Mammary epithelial cell (primary cell): ENCODE measurements around the gene ALDH3B2.
"Not testable (repeated sequence)": the region's sequence is repeated elsewhere in the genome, so short reads cannot be mapped to it uniquely, and the experiment has no call there.

Source experiments
- EZH2 ChIP-seq: IDR thresholded peaks from 2 replicates; pipeline ENCODE4 v1.6.1; 2012; ENCODE audit warnings: low read length, inconsistent platforms, borderline replicate concordance
- TF ChIP-seq, protein P1 (sequence below), 2 donors: IDR thresholded peaks in 1 of 2; conservative IDR thresholded peaks in 1 of 2; 2 replicates each; pipeline ENCODE4 v1.5.1; 2011 to 2012; ENCODE audit warnings: inconsistent platforms in 2 of 2, low read length in 2 of 2, mild to moderate bottlenecking in 2 of 2, control low read depth in 1 of 2, low read depth in 1 of 2; ENCODE audit not compliant: insufficient read depth in 1 of 2; ENCODE audit errors: extremely low read depth in 1 of 2

DNA sequence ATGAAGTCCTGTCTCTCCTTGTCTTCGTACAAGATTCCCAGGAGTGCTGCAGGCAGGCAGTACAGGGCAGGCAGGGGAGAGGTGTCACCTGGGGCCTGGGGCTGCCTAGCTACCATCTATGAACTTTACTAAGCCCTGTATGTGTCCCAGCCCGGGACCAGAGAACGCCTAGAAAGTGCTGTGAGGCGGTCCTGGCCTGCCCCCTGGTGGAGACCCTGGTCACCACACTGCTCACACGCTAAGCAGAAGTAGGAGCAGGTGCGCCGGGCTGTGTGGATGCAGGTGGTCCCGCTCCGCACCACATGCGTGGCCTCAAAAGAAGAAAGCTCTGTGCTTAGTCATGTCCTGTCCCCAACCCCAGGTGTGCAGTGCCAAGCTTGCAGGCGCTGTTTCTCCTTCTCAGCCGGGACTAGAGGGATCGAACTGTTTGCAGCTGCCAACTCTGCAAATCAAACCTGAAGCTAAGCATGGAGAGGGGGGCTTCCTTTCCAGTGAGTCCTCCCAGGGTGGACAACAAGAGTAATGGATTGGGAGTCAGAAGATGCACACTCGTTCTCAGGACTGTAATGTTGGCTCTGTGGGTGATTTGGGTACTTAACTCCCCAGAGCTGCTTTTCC lies 39.6 kb upstream of the ALDH3B2 start:
- TF ChIP-seq, protein P1, sequence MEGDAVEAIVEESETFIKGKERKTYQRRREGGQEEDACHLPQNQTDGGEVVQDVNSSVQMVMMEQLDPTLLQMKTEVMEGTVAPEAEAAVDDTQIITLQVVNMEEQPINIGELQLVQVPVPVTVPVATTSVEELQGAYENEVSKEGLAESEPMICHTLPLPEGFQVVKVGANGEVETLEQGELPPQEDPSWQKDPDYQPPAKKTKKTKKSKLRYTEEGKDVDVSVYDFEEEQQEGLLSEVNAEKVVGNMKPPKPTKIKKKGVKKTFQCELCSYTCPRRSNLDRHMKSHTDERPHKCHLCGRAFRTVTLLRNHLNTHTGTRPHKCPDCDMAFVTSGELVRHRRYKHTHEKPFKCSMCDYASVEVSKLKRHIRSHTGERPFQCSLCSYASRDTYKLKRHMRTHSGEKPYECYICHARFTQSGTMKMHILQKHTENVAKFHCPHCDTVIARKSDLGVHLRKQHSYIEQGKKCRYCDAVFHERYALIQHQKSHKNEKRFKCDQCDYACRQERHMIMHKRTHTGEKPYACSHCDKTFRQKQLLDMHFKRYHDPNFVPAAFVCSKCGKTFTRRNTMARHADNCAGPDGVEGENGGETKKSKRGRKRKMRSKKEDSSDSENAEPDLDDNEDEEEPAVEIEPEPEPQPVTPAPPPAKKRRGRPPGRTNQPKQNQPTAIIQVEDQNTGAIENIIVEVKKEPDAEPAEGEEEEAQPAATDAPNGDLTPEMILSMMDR (conservative IDR thresholded peaks at IDR 0.05 in 1 of 2, IDR thresholded peaks at IDR 0.05 in 1 of 2; ENCODE audit: extremely low read depth in 1 of 2, insufficient read depth in 1 of 2, low read depth in 1 of 2, low read length in 2 of 2): peak in 1 of 2 donors; percentile 19
- not testable (repeated sequence) for TF ChIP-seq EZH2
